Stimulated activated CD4-positive, alpha-beta T cell treated with anti-CD3 and anti-CD28 coated beads, Interleukin-1b, Interleukin-23, amount 100 ng/mL, for 1 hour (primary cell): Measurements from ENCODE around the gene E2F4.

Experiments used
- DNase-seq, 2 donors: peaks; one replicate each; pipeline ENCODE4 v3.0.0-alpha.2; 2020; ENCODE audit warnings: low read depth in 2 of 2

E2F4 gene

DNA sequence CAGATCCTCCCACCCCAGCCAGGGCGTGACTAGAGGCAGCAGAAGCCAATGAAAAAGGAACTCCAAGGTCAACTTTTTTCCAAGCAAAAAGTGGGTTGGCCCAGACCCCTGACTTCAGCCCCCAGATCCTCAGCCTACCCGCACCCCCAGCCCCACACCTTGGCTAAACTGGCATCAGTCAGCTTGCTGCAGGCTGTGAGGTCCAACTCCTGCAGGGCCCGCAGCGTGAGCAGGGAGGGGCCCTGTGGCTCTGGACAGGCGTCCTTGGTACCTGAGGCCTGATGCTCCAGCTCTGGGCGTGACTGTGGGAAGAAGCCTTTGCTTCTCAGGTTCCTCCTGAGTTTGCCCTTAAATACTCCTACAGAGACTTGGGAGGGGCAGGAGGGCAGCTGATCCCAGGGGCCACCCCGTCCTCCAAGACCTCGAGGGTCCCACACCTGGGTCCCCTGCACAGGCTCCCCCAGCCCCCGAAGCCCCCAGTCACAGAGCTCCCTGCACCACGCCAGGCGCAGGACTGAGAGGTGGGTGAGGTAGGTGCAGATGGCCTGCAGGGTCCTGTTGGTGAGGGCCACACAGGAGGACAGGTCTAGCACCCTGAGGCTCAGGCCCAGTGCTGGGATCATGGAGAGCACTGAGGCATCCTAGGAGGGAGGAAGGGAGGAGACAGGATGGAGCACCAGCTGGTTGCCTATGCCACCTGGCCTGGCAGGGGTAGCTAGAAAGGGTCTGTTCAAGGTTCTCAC is 16.4 kb downstream of the E2F4 start:
- DNase-seq = no peak

DNA sequence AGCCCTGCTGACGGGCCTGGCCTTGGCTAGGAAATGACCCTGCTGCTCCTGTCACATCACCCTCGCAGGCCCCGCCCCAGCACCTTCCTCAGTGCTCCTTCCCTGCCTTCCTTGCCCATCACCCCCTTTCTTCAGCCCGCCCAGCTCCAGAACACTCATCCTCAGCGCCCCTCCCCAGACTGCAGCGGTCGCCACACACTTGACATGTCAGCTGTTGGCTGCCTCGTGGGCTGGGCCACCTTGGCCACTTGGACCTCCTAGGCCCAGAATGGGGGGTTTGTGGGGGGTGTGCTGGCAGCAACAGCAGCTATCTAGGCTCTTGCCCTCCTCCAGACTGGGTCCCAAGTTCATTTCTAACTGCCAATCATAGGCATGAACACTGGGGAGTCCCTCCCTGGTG is 17.6 kb downstream of the E2F4 start:
- DNase-seq = no peak

DNA sequence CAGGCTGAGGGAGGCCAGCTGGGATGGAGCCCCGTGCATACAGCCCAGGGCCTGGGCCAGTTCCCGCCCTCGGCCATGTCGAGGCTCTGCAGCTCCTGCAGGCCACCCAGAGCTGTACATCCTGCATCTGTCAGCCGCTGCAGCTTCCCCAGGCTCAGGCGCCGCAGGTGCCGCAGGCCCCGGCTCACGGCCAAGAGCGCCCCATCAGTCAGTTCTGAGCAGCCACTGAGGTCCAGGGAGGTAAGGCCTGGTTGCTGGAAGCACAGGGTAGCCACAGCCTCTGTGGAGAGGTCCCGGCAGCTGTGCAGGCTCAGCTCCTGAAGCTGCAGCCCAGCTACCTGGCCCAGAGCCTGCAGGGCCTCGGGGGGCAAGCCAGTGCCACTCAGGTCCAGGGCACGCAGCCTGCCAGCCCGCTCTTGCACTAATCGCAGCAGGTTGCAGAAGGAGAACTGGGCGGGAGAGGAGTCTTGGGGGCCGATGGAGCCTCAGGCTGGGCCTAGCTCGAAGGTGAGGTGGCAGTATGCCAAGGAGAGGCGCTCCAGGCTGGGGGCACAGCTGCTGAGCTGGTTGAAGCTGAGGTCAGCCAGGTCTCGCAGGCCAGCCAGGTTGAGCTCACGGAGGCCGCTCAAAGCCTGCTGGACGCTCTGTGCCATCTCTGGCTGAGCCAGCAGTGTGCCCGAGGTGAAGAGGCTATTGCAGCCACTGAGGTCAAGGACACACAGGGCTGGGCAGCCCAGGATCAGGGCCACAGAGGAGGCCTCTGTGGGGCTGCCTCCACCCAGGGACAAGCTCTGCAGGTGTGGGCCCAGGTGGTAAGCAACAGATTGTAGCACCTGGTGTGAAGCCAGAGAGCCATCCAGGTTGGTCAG is 18.3 kb downstream of the E2F4 start:
- no peak for DNase-seq

DNA sequence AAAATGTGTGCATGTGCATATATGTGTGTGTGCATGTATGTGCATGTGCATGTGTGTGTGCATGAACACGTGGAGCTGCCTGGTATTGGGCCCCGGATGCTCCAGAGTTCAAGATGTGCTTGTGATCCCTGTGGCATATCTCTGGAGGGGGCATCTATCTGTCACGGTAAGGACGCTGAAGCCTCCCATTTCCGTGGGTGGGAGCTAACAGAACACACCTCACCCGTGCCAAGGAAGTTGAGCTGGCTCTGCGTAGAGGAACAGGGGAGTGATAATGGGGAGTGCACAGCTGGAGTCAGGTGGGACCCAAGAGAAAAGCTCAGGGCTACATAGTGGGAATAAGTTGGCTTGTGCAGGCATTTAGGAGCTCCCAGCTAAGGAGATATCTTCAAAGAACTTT is 19.7 kb downstream of the E2F4 start:
- no peak for DNase-seq

DNA sequence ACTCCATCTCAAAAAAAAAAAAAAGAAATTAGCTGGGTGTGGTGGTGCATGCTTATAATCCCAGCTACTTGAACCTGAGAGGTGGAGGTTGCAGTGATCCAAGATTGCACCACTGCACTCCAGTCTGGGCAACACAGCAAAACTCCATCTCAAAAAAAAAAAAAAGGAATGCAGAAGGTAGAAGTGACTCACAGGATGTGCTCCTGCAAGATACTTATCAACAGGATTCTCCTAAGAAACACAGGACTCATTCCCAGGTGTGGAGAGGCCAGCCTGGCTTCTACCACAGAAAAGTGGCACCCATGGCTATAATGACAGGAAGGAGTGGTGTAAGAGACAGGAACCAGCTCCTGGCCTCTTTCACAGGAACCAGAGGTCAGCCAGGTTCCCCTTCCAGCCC is 20.8 kb downstream of the E2F4 start:
- DNase-seq = no peak

DNA sequence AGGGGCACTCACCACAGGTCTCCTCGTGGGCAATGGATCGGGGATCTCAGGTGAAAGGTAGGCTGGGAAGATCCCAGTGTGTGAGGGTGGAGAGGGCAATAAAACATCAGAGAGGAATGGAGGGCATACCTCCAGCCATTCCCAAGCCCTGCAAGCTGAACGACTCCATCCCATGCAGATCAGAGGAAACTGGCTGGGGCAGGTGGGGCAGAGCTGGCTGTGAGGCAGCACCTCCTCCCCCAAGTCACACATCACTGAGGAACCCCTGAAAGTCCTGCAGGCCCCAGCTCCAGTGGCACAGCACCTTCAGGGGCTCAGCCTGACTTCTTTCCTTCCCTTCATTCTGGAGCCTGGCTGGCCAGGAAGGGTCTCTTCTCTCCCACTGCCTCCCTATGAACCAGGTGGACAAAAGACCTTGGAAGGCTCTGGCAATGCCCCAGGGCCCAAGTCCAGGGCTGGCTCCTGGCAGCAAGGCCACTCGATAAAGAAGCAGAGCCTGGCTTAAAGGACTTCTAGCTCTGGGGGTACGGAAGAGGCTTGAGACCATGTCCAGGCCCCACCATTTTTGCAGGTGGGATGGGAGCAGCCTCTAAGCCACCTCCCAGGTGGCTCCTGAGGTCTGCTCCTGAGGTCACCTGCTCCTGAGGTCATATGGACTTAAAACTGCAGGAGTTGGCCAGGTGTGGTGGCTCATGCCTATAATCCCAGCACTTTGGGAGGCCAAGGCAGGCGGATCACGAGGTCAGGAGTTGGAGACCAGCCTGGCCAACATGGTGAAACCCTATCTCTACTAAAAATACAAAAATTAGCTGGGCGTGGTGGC is 21.5 kb downstream of the E2F4 start:
- DNase-seq = no peak

DNA sequence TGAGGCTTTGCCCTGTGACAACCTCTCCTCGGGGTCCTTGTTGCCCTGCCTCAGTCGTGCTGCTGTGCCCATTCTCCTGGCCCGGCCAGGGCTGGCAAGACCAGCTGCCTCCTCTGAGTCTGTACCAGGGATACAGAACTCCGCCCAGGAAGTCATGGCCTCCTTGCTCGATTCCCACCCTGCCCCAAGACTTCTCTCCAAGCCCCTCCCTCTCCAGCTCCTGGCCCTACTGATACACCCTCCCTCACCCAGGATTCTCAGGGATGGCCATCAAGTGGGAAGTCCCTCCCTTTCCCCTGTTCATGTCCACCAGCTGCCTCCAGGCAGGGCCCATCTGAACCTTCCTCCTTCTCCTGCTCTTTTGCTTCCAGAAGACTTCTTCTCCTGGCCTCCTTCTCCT is 23.8 kb downstream of the E2F4 start:
- DNase-seq = no peak

DNA sequence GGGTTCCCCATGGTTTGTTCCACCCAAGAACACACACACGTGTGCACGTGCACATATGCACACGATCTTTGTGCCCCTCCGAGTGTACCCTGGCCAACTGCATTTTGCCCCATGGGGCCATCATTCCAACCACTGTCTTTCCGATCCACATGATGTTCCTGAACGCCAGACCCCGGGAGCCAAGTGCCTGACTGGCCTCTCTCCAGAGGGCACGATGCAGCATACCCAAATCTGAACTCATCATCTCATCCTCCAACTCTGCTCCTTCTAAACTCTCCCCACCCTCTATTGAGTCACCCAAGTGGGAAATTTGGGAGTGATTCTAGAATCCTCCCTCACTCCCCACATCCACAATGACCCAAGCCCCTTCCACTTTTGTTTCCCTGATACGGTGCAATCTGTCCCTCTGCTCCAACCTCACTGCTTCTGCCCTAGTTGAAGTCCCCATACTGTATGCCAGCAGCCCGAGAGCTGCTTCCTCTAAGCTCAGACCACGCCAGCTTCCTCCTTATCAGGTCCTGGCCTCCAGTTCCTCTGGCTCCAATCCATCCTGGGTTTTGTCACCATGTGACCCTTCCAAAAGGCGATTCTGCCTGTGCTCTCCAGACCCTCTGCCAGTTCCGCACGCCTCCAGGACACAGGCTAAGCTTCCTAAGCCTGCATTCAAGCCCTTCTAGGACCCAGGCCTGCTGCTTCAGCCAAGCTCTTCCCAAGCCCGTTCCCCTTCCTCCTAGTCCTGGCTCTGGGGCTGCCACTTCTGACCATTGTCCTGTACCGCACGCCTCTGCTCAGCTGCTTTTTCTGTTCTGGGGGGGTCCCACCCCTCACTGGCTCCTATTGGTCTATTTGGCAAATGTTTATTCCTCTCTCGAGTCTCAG is 24.9 kb downstream of the E2F4 start:
- DNase-seq = no peak

DNA sequence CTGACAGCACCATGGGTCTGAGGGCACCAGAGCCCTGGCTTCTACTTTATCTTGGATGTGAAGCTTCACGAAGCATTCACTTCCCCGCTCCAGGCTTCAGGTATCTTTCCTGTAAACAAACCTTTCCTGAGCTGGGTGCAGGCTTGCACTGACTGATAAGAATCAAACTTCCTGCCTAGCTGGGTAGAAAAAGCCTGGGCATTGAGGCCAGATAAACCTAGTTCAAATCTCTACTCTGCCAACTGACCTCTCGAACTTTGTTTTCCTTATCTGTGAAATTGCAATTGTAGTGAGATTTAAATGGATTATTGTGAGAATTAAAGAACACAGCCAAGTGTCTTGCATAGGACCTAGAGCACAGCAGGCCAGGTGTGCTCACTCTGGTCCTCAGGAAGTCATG is 32.0 kb downstream of the E2F4 start:
- no peak for DNase-seq

DNA sequence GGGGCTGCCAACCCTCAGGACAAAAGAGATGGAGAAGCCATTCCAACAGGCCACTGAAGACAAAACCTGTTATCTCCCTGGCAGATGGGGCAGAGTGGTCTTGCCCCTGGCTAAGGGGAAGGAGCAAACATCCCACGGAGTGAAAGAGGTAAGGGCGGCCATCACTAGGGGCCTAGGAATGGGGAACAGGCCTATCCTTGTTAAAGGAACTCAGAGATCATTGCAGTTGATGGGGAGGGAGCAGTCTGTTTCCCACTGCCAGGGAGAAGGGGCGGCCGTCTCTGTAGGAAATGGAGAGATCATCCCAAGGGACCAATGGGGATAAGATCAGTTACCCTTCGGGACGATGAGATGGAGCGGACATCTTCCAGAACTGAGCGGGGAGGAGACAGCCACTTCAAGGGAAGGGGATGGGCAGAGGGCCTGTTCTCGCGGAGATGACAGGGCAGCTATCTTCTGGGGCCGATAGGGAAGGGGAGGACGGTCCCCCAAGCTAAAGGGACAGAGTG is 34.4 kb downstream of the E2F4 start:
- DNase-seq = no peak

DNA sequence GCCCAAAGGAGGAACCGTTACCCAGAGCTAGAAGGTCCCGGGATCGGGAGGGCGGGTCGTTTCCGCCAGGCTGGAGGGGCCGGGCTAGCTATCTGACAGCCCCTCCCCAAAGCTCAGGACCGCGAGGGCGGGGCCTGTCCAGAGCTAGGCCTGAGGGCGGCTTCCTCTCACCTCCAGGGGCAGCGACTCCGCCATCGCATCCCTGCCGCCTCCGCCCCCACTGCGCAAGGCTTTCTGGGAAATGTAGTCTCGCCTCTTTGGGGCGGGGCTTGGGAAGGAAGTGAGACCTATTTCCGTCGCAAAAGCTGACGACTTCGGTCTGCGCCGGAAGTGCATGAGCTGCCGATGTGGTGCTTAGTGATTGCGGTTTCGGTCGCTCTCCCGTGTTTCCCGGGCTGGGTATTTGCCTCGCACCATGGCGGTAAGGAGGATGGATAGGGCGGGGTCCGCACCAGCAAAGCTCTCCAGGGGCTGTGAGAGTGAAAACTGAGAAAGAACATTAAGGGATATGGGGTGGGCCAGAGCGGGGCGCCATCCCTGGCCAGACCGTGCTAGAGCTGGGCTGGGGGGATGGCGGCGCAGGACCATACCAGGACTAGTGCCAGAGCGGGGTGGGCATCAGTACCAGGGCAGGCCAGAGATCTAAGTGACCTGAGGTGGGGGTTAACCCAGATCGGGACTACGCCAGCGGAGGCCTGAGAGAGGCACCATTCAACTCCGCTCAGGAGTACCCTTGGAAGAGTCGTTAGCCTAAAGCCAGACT is 35.0 kb downstream of the E2F4 start, which contains the start of gene TMEM208:
TMEM208 (plus strand) TSS at position 327 of the 763 bp plus-strand sequence; CDS start at position 416, 89 bp downstream.
- DNase-seq = peak; percentile 92 to 97

DNA sequence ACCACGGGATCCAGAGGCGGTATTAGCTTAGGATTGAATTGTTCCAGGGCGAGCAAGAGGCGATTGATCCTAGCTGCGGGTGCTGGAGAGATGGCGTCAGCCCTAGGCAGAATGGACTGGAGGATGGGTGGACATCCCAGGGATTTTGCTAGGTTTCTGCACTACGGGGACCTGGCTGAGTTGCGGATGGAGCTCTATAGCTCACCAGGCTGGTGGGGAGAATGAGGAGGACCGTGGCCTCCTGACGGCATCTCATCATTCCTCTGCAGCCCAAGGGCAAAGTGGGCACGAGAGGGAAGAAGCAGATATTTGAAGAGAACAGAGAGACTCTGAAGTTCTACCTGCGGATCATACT is 35.6 kb downstream of the E2F4 start:
- DNase-seq = no peak

DNA sequence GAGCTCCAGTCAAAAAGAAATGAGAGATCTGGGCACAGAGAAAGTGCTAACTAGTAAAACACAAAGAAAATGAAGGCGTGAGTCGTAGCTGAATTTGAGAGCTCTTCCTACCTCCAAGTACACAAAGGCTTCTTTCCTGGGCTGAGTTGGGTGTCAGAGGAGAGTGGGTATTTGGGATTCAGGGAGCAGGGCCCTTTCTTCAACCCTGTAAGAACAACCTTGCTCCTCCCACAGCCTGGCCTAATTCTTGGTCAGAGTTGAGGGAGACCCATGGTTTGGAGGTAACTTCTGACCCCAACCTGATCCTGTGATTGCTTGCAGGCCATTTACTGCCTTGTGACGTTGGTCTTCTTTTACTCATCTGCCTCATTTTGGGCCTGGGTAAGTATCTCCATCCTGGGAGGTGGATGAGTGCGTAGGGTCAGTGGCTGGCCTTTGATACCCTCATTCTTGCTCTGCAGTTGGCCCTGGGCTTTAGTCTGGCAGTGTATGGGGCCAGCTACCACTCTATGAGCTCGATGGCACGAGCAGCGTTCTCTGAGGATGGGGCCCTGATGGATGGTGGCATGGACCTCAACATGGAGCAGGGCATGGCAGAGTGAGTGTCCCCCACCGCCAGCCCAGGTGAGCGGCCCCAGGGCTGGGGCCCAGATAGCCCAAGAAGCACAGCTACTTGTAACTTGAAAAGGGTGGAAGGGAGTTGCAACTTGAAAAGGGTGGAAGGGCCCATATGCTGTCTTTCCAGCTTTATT is 36.3 kb downstream of the E2F4 start:
- no peak for DNase-seq

DNA sequence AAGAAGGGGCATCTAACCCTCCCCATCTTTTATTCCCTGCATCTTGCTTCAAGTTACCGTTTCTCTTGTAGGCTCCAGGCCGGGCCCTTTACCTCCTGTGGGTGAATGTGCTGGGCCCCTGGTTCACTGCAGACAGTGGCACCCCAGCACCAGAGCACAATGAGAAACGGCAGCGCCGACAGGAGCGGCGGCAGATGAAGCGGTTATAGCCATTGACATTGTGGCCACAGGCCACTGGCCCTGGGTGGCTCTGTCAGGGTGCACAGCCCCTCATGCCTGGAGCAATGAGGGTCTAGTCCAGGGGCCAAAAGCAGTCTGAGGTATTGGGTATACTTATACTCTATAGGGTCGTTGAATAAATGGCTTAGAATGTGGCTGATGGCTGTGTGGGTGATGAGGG is 37.0 kb downstream of the E2F4 start:
- no peak for DNase-seq

DNA sequence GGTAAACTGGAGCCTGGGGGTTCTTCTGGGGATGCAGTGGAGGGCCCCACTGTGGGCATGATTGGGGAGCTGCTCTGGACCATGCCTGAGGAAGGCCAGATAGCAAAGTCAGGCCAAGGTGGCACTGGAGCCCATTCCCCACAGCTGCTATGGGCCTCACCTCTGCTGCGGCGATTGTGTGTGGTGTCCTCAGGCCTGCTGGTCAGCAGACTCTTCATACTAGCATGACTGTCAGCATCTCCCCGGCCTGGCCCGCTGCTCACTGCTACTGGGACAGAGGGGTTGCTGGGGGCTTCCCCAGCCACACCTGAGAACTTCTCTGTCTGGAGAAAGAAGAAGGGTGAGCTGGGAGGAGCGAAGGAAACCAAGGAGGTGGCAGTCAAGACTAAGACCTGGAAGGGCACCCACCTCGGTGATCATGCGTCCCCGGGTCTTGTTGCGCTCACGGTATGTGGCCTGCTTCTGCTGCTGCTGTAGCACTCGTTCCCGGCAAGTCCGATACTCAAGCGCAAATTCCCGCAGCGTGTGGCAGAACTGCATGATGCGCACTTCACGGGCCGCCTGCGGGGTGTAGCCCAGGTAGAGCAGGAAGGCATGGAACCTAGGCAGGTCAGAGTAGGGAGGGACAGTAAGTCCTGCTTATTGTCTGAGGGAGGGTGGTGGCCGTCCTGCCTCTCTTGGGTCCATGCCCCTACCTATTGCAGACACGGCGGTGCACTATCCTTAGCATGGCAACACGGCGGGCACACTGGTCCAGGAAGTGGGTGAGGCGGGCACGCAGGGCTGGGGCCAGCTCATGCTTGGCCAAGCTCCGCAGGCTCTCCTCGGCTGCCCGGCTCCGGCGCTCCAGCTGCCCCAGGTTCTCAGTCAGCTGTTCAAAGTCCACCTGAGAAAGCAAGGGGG is 38.2 kb downstream of the E2F4 start:
- DNase-seq = no peak

DNA sequence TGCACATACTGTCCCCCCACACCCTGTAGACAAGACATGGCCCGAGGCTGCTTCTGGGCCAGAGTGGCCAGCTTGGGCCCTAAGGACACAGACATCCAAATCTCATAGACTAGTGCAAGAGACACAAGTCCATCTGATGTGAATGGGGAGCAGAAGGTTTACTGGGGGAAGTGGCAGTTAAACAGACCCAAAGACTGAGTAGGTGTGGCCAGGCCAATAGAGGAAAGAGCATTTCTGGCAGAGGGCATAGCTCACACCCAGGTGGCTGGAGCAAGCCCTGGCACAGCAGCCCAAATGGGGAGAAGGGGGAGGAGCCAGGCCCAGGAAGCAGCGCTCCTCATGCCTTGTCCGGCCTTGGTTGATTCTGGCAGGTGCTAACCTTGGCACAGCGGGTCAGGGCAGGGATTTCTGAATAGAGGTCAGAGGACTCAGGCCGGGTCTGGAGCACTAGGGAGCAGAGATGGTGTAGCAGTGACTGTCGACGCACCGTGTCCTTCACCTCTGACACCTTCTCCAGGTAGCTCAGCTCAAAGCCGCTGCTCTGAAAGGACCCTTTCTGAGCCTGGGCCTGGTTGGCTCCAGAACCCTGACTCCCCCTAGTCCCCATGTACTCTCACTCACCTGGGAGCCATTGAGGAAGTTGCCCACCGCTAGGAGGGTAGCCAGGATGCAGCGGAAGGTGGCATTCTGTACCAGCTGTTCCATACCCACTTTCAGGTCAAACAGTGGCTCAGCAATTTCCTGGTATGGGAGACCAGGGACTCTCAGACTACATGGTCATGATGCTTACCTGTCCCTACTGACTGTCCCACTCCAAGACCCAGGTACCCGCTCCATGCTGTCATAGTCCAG is 39.1 kb downstream of the E2F4 start:
- no peak for DNase-seq

DNA sequence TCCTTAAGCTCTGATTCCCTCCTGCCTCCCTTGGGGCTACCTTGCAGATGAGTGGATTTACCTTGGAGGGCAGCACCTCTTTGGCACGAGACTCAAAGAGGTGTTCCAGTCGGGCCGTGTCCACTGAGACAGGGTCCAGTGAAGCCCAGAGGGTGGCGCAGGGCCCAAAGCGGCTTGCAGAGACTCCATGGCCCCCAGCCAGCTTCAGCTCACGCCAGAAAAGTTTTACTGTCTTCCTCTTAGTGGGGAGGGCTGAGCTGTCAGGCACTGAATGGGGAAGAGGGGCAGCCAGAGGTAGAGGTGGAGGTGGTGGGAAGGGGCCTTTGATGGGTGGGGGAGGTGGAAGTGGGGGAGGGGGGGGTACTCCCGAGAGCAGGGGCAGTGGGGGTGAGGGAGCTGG is 41.6 kb downstream of the E2F4 start:
- no peak for DNase-seq

DNA sequence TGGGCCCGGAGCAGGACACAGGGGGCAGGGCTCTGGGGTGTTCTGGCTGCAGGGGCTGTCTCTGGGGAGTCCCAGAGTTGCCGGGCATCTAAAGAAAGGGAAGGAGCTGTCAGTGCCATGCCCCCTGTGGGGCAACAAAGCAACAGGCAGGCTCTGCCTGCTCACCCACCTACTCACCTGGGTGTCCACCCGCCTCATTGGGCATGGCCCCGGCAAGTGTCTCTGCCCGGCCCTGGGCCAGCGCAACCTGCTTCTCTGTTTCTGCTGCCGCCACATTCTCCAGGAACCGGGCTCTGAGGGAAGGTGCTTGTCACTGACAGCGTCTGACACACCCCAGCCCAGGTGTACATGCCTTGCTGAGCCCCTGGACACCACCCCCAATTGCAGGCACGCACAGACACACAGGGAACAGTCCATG is 42.2 kb downstream of the E2F4 start:
- no peak for DNase-seq
